NOMO-1 treated with dmso at 0.1 percent for 144 hours (cell line): ENCODE data around the gene QRFP.

Experiments
- DNase-seq: peaks from one replicate; lab custom pipeline; 2025; ENCODE audit not compliant: unreplicated experiment; lab: John Stamatoyannopoulos, UW

QRFP gene

DNA sequence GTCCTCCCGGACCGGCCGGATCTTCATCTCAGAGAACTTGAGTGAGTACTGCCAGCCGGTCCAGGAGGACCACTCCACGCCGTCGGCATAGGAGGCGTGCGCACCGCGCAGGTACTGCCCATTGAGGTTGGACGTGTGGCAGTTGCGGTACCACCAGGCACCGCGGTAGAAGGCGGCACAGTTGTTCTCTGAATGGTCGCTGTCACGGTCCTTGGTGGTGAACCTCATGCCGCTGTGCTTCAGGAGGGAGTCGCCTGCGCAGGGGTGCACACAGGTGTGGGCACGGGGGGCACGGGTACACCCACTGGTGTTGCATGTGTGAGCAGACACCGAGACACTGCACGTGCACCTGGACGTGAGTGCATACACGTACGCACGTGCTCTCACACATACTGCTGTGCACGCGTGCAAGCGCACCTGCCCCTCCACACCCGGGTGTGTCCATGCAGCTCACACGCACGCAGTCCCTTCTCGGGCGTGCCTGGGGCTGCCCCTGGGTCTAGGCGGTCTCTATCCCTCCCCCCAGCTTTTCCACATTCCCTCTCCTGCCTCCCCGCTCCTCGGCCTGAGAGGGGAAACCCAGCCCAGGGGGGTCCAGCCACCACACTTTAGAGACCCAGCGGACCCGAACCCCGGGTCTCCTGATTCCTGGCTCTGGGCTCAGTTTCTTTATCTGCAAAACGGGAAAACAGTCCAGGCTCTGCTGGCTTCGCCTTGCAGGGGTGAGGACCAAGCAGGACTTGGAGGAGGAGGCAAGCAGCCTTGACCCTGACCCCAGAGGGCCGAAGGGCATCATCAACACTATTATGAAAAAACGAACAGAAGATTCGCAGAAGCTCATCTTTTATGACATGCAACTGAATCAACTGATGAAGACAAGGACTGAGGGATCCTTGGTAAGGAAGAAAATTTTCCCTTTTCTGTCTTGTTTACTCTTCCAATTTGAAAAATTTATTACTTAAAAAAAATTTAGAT is 7.7 kb upstream of the QRFP start:
- DNase-seq, result no peak

DNA sequence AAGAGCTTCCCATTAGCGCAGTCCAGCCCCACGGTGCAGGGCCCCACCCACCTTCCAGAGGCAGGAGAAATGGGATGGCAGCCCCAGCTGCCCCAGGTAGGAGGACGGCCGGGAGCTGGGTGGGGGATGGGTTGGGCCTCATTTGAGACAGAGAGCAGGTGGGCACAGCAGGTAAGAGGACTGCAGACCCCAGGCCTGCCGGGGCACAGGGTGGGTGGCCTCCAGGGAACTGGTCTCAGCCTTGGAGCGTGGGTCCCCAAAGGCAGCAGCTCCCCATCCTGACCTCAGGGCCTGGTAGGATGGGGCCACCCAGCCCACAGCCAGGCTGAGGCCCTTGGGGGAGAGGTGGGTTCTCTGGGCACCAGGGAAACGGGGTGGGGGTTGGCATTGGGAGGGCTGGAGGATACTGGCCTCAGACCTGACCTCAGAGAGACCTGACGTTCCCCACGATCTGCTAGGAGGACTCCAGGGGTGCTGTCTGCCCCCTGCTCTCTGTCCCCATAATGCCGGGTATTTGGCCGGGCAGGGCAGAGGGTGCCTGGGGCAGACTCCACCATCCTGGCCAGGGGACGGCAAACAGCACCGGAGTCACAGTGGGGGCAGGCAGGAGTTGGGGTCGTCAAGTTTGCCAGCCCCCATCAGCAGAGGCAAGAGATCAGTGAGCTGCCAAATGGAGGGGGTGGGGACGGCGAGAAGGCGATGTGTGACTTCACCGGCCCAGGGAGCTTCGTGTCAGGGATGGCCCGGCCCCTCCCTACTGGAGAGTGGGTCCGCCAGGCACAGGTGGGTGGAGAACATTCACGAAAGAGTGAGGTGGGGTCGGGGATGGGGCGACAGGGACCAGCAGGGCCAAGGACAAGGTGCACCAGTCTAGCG is 6.8 kb upstream of the QRFP start:
- no peak for DNase-seq

DNA sequence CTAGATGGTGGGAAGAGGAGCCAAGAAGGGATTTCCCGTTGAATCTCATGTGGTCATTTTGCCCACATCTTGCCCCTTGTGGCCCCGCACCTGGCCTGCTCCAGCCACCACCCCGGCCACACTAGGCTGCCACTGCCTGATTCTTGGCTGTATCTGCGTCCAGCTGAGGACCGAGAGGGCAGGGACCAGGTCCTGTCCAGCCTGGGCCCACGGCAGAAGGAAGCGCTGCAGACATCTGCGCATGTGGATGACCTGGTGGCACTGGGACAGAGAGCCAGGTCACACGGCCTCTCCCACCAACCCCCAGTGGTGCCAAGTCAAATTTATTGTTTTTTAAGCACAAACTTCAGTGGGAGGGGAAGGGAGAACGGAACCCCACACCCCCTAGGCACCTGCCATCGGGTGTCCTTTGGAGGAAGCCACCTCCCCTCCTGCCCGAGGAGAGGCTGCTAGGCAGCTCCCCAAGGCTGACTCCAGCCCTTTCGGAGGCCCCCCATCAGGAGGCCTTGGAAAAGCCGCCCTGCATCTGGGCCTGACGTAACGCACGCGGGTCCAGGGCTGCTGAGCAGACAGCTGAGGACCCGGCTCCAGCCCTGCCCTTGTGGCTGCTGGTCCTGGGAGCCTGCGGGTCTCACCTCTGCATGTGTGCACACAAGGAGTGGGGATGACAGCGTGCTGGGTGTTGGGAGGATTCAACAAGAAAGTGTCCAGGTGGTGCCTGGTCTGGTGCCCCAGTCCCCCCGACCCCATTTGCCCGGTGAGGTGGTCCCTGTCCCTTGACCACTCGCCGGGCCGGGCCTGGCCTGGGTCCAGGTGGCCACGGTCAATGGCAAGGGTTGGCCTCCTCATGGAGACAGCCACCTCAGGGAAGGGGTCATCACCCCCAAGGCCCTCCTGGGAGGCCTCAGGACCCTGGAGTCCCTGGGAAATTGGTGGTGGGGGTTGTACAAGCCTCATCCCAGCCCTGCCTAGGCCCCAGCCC is 5.9 kb upstream of the QRFP start:
- DNase-seq, result no peak

DNA sequence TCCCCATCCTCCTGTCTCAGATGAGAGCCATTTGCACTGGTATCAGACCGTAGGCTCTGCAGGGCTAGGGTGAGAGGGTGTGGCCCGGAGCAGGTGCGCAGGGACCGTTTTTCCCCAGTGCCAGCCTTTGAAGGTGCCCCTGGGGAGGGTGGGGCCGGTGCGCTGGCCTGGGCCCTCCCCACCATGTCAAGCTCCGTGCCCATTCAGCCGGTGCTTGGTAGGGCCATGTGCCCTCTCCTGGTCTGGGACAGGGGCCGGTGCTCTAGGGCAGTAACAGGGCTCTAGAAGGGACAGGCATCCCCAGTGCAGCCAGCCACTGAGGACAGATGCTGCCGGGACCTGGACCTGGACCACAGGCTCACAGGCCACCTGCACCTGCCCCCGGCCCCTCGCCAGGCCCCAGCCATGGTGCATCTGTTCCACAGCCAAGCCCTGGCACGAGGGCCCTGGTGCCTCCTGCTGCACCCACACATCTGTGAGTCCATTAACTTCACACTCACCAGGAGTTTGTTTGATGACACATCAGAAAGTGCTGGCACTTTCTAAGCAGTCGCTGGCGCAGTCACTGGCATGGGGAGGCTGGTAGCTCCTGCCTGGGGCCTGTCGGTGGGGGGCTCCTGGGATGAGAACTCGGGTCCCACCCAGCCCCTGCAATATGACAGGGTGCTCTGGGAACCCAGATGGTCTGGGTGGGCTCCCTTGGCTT is 5.0 kb upstream of the QRFP start:
- DNase-seq, result no peak

DNA sequence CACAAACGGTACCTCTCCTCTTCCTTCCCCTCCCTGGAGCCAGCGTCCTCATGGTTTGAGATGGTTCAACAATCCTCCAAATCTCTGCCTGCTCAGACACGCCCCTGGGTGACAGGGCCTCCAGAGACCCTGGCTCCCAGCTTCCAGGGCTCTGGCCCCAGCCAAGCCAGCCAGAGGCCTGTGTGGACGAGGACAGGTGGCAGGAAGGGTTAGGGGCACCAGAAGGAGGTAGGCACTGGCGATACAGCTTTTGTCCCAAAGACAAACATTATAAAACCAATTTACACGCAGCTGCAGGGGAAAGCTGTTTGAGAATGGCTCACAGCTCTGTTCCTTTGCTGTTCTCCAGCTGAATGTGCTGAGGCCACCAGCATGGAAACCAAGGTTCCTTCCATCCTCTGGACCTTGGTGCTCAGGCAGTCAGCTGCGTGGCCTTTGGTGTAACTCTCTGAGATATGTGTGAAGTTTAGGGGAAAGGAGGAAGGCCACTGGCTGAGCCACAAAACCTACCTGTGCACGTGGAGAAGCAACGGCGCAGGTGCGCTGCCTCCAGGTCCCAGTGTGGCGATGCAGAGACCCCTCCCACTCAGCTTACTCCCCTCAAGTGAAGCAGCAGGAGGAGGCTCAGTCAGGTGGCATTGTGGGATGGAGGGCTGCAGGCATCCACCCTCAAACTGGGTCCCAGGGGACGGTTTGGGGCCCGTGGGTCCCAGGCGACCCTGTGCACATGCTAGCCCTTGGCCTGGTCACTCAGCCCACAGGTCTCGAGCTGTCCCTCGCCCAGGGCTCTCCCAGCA is 4.3 kb upstream of the QRFP start:
- DNase-seq, result no peak

DNA sequence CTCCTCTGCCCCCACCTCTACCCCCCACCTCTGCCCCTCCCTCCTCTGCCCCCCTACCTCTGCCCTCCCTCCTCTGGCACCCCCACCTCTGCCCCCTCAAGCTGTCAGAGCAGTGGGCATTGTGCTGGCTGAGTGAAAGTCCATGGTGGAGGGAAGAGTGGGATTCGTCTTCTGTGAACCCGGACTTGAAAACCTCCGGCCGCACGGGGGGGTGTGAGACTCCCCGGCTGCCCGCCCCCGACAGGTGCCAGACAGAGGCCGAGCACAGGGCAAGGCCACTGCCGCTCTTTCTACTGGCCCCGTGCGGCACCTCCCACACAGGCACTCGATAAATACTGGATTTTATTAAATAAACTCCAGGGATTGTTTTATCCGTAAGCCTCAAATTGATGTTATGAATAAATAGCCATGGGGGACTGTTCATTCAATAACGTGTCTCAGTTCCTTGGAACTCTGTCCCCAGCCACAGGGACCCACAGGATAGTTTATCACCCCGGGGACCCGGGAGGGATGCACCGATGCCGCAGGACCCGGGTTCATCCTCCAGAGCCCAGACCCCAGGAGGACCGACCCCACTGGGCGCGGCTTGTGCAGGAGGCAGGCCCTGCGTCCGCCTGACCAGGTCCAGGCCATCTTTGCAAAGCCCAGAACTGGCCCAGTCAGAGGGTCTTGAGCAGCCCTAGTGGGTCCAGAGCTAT is 2.6 kb upstream of the QRFP start:
- DNase-seq, result no peak

DNA sequence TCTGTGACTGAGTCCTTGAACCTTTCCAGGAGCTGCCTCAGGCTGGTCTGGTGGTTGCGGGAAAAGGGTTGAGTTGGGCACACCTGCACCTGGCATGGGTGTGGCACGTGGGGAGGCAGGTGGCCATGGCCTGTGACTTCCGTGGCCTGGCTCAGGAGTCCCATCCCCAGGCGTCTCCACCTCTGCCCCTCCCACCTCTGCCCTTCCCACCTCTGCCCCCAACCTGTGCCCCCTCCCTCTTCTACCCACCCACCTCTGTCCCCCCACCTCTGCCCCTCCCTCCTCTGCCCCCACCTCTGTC is 1.9 kb upstream of the QRFP start:
- no peak for DNase-seq

DNA sequence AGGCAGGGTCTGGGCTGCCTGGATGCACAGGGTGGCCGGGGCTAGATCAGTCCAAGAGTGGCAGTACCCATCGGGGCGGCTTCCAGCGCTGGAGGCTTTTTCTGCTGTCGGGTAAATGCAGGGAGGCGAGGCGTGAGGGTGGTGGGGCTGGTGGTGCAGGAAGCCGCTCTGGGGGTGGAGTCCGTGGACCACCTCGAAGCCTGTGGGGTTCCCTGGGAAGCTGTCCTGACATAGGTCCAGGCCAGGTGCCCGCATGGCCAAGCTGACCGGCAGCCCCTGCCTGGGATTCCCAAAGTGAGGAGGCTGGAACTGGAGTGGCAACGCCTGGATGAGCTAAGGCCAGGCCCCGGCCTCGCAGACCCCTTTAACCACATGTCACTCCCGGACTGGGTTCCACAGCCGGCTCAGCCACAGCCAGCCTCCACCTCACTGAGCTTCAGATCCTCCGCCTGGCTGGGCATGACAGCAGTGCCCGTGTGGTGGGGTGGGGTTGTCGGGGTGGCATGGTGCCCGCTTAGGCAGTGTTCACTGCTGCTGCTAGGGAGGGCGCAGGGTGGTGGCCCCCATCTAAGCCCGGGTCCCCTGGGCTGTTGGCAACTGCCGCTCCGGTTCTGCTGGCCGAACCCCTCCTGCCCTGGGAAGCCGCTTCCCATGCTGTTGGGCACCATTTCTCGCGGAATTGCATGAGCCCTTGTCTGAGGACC is 1.4 kb upstream of the QRFP start:
- no peak for DNase-seq

DNA sequence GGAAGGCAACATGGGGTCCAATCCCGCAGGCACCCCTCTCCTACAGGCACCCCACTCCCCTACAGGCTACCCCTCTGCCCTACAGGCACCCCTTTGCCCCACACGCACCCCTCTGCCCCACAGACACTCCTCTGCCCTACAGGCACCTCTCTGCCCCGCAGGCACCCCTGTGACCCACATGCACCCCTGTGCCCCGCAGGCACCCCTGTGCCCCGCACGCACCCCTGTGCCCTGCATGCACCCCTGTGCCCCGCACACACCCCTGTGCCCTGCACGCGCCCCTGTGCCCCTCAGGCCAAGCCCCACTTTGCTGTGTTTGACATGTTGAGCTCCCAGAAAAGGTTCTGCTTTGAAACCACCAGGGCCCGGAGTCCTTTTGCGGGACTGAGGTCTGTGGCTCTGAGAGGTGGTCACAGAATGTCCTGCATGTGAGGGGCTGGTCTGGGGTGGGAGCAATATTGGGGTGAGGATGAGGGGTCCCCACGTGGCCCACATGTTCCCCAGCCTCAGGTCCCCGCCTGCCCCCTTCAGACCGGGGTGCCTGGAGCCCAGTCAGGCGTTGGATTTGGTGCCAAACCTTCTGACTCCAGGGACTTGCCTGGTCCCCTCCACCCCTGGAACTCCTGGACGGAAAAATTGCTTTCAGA is 616 bp upstream of the QRFP start:
- no peak for DNase-seq

DNA sequence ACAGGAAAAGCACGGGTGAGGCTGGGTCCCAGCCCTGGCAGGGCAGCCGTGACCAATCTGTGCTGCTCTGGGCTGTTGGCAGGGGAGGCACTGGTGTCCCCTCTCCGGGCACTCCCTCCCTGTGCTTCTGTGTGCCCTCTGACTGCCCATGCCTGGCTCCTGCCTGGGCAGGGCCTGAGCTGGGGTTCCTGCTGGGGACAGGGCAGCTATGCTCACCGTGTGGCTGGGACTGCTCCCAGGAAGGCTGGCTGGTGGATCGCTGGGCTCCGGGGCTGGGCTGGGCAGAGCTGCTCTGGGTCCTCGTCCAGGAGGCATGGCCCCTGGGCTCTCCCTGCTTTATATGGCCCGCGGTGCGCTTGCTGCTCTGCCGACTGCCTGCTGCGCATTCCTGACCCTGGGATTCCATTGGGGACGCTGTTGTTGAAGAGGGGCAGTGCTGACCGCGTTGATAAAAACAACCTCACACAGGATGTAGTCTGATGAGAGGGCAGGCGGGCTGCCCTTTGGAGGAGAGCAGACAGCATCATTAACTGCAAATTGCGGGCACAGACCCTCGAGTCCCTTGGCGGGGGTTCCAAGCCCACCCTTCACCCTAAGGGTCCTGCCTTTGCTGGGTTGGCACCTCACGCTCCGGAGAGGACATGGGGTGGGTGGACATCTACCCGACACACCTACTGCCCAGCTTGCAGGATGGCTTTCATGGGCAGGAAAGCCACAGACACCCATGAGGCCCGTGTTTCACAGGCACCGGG is 955 bp downstream of the QRFP start:
- DNase-seq, result no peak

DNA sequence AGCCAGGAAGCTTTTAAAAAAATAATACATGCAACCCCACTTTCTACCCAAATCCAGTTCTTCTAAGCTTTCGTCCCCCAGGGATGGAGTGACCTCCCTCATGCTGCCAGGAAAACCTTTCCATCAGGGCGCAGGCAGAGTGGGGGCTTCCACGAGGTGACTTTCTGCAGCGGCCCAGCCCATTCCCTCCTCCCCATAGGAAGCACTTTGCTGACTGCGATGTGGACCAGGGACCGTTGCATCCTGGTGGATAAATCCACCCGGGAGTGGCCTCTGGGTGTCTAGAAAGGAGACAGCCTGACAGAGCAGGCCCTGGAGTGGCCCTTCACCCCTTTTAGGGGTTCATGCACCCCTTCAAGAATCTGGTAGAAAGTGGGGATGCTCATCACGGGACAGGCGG is 1.6 kb downstream of the QRFP start:
- DNase-seq, result no peak

DNA sequence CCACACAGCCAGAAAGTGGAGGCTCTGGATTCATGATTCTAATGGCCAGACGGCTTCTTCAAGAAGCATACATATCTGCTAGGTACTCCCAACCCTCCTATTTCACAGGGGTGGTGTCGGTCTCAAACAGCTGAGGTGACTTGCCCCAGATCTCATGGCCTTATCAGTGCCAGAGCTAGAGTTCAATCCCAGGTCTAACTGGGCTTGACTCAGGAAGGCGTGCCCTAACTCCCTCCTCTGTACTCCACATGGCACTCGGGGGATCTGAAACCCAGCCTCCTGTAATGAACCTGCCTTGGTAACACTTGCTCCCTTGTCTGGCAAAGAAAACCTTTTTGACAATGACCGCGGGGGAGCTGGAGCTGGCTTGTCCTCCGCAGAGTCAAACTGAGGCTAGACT is 2.1 kb downstream of the QRFP start:
- DNase-seq, result no peak

DNA sequence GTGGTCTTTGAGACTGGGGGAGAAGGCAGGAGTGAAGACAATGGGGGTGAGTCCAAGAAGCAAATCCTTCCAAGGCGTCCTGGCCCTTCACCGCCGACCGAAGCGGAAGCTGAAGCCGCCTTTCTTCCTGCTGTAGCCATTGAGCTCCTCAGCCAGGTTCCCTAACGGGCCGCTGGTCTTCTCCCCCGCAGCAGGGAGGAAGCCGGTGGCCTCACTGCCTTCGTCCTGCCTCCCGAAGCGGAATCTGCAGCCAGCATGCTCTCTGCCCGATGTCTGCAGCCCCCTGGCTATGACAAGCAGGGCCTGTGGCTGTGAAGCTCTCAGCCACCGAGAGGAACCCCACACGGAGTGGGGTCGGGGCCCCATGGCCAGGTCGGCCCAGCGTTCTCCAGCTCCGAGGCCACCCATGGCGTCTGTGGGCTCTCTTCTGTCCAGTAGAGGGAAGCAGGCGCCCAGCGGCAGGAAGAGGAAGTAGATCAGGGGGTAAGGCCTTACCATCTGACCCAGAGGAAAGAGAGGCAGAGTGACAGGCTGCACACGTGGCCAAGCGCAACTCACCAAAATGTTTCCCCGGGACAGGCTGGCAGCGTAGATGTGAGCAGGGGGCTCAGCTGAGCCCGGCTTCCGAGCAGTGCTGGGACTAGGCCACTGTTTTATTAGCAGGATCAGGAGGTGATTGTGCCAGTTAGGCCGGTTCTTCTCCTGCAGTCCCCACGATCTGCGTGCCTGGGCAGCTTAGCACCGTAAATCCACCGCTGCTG is 3.1 kb downstream of the QRFP start:
- DNase-seq, result peak; percentile 93

DNA sequence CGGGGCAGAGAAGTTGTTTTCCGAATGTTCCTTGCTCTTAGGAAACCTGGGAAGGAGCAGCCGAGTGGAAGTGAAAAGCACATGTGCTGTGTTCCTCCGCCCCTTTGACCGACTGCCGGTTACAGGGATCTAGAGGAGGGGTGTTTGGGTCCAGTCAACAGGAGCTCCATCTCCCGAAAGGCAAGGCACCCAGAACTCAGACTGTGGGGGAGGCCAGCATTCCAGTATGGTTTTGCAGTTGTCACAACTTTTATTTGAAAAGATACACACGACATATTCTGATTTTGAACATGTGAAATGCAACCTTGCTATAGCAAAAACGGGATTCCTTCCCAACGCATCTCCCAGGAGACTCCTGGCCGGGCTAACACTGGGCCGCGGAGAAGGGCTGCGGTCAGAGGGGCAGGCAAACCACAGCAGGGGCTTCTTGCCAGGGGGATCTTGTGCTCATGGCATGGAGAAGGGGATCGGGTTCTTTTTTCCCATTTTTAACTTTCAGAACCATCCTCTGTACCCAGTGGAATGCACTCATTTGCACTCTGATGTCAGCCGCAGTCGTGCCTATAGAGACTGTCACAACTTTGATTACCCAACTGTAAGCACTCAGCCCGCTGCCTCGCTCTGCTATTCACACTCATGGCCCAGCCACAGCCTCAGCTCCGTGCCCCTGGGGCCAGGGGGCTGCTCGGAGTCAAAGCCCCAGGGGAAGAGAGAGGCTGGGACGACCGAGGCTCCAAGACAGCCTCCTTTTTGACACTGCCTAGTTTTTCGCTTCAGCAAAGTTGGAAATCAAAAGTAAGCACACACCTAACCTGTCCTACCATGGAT is 3.9 kb downstream of the QRFP start:
- DNase-seq, result no peak

DNA sequence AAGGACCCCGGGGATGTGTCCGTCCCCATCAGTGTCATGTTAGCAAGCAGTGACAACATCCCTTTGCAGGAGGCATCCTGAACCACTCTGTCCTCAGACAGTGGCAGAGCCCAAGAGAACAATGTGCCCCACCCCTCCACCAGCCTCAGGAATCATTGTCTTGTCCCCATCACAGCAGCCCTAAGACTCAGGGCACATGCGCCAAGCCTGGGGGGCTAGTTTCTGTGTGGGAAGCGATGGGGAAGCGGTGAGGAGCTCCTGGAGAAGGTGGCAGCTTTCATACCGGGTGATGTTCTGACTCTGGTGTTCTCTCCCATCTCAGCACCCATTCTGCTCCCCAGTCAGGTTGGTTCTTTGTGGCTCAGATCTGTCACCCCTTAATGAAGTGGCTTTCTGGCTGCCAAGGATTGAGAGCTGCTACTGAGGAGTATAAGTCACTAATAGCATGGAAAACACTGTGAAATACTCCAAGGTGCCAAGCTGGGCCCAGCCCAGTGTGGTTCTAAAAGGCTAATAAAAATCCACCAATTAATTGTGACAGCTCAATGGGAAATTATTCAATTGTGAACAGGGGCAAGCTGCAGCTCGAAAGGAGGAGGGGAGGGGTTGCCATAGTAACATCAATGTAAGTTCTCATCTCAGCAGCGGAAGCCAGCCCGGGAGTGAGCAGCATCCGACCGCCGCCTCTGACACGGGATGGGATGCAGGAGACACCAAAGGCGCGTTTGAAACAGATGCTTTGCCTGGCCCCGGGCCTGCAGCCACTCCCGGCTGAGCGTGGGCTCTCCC is 4.7 kb downstream of the QRFP start:
- no peak for DNase-seq
